HepG2 (cell line): ENCODE data around the gene ZNF792. TPM values are rescaled to one million over a fixed set of nuclear protein-coding genes. Genes with fewer than 3 reads are reported as not detected.

Experiments
- CHCHD3 ChIP-seq: sonication (generic); formaldehyde crosslinking; IDR thresholded peaks from 2 replicates; pipeline ENCODE4 v1.8.0; 2022; ENCODE audit warnings: mild to moderate bottlenecking, missing genetic modification reagents, moderate library complexity
- HOXA7 ChIP-seq: sonication (generic); formaldehyde crosslinking; IDR thresholded peaks from 2 replicates; pipeline ENCODE4 v1.8.1; 2022; ENCODE audit warnings: mild to moderate bottlenecking, missing genetic modification reagents, moderate library complexity
- KDM4B ChIP-seq: sonication (generic); formaldehyde crosslinking; IDR thresholded peaks from 2 replicates; pipeline ENCODE4 v1.4.0; 2020; ENCODE audit warnings: missing genetic modification reagents
- MAZ ChIP-seq, 2 experiments: sonication (generic) in 1 of 2; formaldehyde crosslinking in 1 of 2; IDR thresholded peaks; 2 replicates each; pipeline versions ENCODE4 v1.5.0 to v1.6.1; 2012 to 2020; ENCODE audit warnings: low read depth in 2 of 2, mild to moderate bottlenecking in 2 of 2, borderline replicate concordance in 1 of 2, improper control_type of control experiment in 1 of 2, low read length in 1 of 2, missing genetic modification reagents in 1 of 2, moderate library complexity in 1 of 2
- MED13 ChIP-seq: sonication (generic); formaldehyde crosslinking; IDR thresholded peaks from 2 replicates; pipeline ENCODE4 v1.5.0; 2020; ENCODE audit warnings: missing genetic modification reagents
- RFXANK ChIP-seq: IDR thresholded peaks from 2 replicates; pipeline ENCODE4 v1.6.1; 2016
- ZBTB21 ChIP-seq: sonication (generic); formaldehyde crosslinking; IDR thresholded peaks from 2 replicates; pipeline ENCODE4 v1.4.0; 2020; ENCODE audit warnings: missing genetic modification reagents
- ZFP62 ChIP-seq: sonication (generic); formaldehyde crosslinking; IDR thresholded peaks from 2 replicates; pipeline ENCODE4 v1.4.0; 2020; ENCODE audit warnings: missing genetic modification reagents
- ZMAT3 ChIP-seq: sonication (generic); formaldehyde crosslinking; conservative IDR thresholded peaks from 2 replicates; pipeline ENCODE4 v1.7.0; 2021; ENCODE audit warnings: missing genetic modification reagents
- ZNF124 ChIP-seq: sonication (generic); formaldehyde crosslinking; IDR thresholded peaks from 2 replicates; pipeline ENCODE4 v1.4.0; 2020; ENCODE audit warnings: missing genetic modification reagents
- ZNF234 ChIP-seq: sonication (generic); formaldehyde crosslinking; conservative IDR thresholded peaks from 2 replicates; pipeline ENCODE4 v1.5.1; 2020; ENCODE audit warnings: mild to moderate bottlenecking, missing genetic modification reagents
- ZNF251 ChIP-seq: sonication (generic); formaldehyde crosslinking; IDR thresholded peaks from 2 replicates; pipeline ENCODE4 v1.9.0; 2021; ENCODE audit warnings: mild to moderate bottlenecking, missing genetic modification reagents
- ZNF7 ChIP-seq: IDR thresholded peaks from 2 replicates; pipeline ENCODE4 v1.6.1; 2016; ENCODE audit warnings: missing biosample characterization, missing genetic modification reagents
- ZNF776 ChIP-seq: sonication (generic); formaldehyde crosslinking; IDR thresholded peaks from 2 replicates; pipeline ENCODE4 v1.4.0; 2020; ENCODE audit warnings: mild to moderate bottlenecking, missing genetic modification reagents
- ZNF841 ChIP-seq: sonication (generic); formaldehyde crosslinking; IDR thresholded peaks from 2 replicates; pipeline ENCODE4 v1.8.1; 2023; ENCODE audit warnings: missing genetic modification reagents, borderline replicate concordance
- polyA plus RNA-seq, 8 experiments: library from polyadenylated mRNA; depleted of rRNA in 3 of 8; stranded (reverse) in 7 of 8; unstranded in 1 of 8; fragments of >200 nt; fragmentation: Illumina TruSeq in 4 of 8; extraction: Trizol in 4 of 8; gene quantifications; 2 replicates each; pipeline versions ENCODE4 v1.2.1 to v1.2.3, GENCODE V29; 2011 to 2016; ENCODE audit warnings: low read depth in 4 of 8, missing spikeins in 1 of 8, mixed read lengths in 1 of 8; ENCODE audit not compliant: insufficient read depth in 1 of 8
- total RNA-seq, 5 experiments: library from RNA; depleted of rRNA; stranded (reverse); fragments of >200 nt; fragmentation: Illumina TruSeq; extraction: Trizol; gene quantifications; 2 replicates each; pipeline ENCODE4 v1.2.3, GENCODE V29; 2016; ENCODE audit warnings: low read depth in 1 of 5
- TF ChIP-seq, protein P1 (sequence below): sonication (generic); formaldehyde crosslinking; IDR thresholded peaks from 2 replicates; pipeline ENCODE4 v1.8.0; 2022; ENCODE audit warnings: mild to moderate bottlenecking, missing genetic modification reagents, borderline replicate concordance
- TF ChIP-seq, protein P2 (sequence below): sonication (generic); formaldehyde crosslinking; IDR thresholded peaks from 2 replicates; pipeline ENCODE4 v1.4.0; 2020; ENCODE audit warnings: missing genetic modification reagents
- TF ChIP-seq, protein P3 (sequence below): sonication (generic); formaldehyde crosslinking; conservative IDR thresholded peaks from 2 replicates; pipeline ENCODE4 v1.8.0; 2022; ENCODE audit warnings: mild to moderate bottlenecking, moderate library complexity, missing genetic modification reagents
- TF ChIP-seq, protein P4 (sequence below): IDR thresholded peaks from 2 replicates; pipeline ENCODE4 v1.6.1; 2016; ENCODE audit warnings: missing biosample characterization, missing genetic modification reagents, low read depth
- TF ChIP-seq, protein P5 (sequence below): sonication (generic); formaldehyde crosslinking; IDR thresholded peaks from 2 replicates; pipeline ENCODE4 v1.5.0; 2020; ENCODE audit warnings: mild to moderate bottlenecking, low read depth, missing genetic modification reagents, borderline replicate concordance
- TF ChIP-seq, protein P6 (sequence below): sonication (generic); formaldehyde crosslinking; IDR thresholded peaks from 2 replicates; pipeline ENCODE4 v1.4.0; 2020; ENCODE audit warnings: missing genetic modification reagents

Gene ZNF792
- total and polyA plus RNA-seq, 2 of the 13 experiments (the other 11 are each of a cell fraction or from before 2014, with no cell fraction given) = 5.5 to 11.5 TPM

DNA sequence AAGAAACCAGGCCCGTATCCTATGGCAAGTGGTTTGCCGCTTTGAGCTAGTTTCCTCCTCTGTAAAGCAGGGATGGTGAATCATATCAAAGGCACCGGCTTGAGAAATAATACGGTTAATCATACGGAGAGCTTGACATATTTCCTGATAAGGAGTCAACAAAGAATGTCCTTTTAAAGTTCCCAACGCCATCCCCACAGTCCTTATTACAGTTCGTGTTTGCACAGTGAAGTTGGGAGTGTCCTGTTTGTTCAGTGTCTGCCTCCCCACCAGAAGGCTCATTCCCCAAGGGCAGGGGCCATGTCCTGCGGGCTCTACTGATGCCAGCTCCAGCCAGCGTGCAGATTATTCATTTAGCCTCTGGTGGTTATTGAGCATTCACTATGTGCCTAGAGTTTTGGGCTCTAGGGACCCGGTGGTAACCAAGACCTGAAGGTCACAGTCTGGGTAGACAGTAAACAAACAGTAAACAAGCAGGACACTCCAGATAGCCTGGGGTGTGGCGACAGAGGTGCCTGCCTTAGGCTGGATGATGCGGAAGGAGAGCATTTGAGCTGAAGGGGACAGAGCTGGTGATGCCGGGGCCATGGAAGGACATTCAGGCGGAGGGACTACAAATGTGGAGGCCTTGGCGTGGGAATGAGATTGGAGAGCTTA lies 42.4 kb upstream of the ZNF792 start (continued):
- TF ChIP-seq KDM4B (CRISPR knock-in tag) (no peak), CHCHD3 (CRISPR knock-in tag) (no peak), MAZ (IDR thresholded peaks at IDR 0.05; ENCODE audit: borderline replicate concordance, low read depth, low read length) (peak; percentile 77; the same call in 1 of the 2 replicates), MAZ (CRISPR knock-in tag; IDR thresholded peaks at IDR 0.05; ENCODE audit: low read depth) (0 out of 2 replicates have a peak, but pooled peaks have one; percentile 36), RFXANK (CRISPR knock-in tag) (0 out of 2 replicates have a peak, but pooled peaks have one; percentile 37), ZMAT3 (CRISPR knock-in tag) (0 out of 2 replicates have a peak, but pooled peaks have one; percentile 40), ZNF841 (0 out of 2 replicates have a peak, but pooled peaks have one; percentile 37), ZNF234 (CRISPR knock-in tag) (no peak), ZNF251 (CRISPR knock-in tag) (no peak), ZFP62 (CRISPR knock-in tag) (no peak), MED13 (CRISPR knock-in tag) (peak; percentile 42; the same call in 1 of the 2 replicates), HOXA7 (CRISPR knock-in tag) (no peak), ZNF124 (0 out of 2 replicates have a peak, but pooled peaks have one; percentile 78), ZNF7 (CRISPR knock-in tag) (no peak), ZBTB21 (CRISPR knock-in tag) (no peak), ZNF776 (CRISPR knock-in tag) (0 out of 2 replicates have a peak, but pooled peaks have one; percentile 14)
- TF ChIP-seq, protein P1, sequence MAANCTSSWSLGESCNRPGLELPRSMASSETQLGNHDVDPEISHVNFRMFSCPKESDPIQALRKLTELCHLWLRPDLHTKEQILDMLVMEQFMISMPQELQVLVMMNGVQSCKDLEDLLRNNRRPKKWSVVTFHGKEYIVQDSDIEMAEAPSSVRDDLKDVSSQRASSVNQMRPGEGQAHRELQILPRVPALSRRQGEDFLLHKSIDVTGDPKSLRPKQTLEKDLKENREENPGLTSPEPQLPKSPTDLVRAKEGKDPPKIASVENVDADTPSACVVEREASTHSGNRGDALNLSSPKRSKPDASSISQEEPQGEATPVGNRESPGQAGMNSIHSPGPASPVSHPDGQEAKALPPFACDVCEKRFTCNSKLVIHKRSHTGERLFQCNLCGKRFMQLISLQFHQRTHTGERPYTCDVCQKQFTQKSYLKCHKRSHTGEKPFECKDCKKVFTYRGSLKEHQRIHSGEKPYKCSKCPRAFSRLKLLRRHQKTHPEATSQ = no peak
- TF ChIP-seq, protein P2, sequence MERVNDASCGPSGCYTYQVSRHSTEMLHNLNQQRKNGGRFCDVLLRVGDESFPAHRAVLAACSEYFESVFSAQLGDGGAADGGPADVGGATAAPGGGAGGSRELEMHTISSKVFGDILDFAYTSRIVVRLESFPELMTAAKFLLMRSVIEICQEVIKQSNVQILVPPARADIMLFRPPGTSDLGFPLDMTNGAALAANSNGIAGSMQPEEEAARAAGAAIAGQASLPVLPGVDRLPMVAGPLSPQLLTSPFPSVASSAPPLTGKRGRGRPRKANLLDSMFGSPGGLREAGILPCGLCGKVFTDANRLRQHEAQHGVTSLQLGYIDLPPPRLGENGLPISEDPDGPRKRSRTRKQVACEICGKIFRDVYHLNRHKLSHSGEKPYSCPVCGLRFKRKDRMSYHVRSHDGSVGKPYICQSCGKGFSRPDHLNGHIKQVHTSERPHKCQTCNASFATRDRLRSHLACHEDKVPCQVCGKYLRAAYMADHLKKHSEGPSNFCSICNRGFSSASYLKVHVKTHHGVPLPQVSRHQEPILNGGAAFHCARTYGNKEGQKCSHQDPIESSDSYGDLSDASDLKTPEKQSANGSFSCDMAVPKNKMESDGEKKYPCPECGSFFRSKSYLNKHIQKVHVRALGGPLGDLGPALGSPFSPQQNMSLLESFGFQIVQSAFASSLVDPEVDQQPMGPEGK (CRISPR knock-in tag) = peak; percentile 99
- TF ChIP-seq, protein P3, sequence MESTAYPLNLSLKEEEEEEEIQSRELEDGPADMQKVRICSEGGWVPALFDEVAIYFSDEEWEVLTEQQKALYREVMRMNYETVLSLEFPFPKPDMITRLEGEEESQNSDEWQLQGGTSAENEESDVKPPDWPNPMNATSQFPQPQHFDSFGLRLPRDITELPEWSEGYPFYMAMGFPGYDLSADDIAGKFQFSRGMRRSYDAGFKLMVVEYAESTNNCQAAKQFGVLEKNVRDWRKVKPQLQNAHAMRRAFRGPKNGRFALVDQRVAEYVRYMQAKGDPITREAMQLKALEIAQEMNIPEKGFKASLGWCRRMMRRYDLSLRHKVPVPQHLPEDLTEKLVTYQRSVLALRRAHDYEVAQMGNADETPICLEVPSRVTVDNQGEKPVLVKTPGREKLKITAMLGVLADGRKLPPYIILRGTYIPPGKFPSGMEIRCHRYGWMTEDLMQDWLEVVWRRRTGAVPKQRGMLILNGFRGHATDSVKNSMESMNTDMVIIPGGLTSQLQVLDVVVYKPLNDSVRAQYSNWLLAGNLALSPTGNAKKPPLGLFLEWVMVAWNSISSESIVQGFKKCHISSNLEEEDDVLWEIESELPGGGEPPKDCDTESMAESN = no peak; the same call in 1 of the 2 replicates
- TF ChIP-seq, protein P4, sequence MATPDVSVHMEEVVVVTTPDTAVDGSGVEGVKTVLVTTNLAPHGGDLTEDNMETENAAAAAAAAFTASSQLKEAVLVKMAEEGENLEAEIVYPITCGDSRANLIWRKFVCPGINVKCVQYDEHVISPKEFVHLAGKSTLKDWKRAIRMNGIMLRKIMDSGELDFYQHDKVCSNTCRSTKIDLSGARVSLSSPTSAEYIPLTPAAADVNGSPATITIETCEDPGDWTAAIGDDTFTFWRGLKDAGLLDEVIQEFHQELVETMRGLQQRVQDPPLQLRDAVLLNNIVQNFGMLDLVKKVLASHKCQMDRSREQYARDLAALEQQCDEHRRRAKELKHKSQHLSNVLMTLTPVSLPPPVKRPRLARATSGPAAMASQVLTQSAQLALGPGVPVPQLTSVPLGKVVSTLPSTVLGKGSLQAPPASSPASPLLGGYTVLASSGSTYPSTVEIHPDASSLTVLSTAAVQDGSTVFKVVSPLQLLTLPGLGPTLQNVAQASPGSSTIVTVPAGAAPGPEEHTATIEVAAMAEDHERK (CRISPR knock-in tag) = no peak
- TF ChIP-seq, protein P5, sequence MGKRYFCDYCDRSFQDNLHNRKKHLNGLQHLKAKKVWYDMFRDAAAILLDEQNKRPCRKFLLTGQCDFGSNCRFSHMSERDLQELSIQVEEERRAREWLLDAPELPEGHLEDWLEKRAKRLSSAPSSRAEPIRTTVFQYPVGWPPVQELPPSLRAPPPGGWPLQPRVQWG (CRISPR knock-in tag) = no peak
- TF ChIP-seq, protein P6, sequence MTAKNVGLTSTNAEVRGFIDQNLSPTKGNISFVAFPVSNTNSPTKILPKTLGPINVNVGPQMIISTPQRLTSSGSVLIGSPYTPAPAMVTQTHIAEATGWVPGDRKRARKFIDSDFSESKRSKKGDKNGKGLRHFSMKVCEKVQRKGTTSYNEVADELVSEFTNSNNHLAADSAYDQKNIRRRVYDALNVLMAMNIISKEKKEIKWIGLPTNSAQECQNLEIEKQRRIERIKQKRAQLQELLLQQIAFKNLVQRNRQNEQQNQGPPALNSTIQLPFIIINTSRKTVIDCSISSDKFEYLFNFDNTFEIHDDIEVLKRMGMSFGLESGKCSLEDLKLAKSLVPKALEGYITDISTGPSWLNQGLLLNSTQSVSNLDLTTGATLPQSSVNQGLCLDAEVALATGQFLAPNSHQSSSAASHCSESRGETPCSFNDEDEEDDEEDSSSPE (CRISPR knock-in tag) = 0 out of 2 replicates have a peak, but pooled peaks have one; percentile 32
